ENCODE data around the gene CTSS. TPM values are rescaled to one million over a fixed set of nuclear protein-coding genes. Genes with fewer than 3 reads are reported as not detected.
A peak's percentile ranks its signal among the peaks of the same experiment; 100 is the strongest.

CTSS gene
- total RNA-seq, 2 experiments from 2014 or later = 83.1 to 83.5 TPM

DNA sequence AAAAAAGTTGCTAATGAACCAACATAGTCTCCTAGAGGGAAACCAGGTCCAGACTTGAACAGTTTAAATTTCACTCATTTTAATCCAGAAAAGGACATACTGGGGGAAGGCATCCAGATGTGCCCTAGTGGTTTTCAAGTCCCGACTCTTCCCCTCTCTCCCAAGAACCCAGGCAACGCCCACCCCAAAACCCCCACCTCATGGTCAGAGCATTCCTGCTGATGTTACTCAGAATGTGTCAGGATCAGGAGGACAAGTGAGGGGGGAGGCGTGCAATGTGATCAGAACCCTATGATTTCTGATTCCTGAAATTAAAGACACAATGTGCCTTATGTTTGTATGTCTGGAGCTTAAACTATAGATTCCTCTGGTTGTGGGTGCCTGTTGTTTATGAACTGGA is 44.1 kb upstream of the CTSS start:
- H3K36me3 Mint-ChIP-seq (ENCODE audit: low read depth) = peaks cover 6% of the 10 kb centered on the region
- Histone ChIP-seq H3K36me3 (ENCODE audit: insufficient read depth, low read length) (peaks cover 43% of the 10 kb centered on the region), H3K9me3 (ENCODE audit: control insufficient read depth in 1 of 2, insufficient read depth in 1 of 2, low read length in 2 of 2) (no peaks in the 10 kb centered on the region), H3K4me1 (ENCODE audit: insufficient read depth, low read length) (peaks cover 6% of the 10 kb centered on the region), H3K4me3 (ENCODE audit: low read length) (no peak overlapping the region), H3K27ac (ENCODE audit: low read depth in 1 of 2, low read length in 2 of 2) (no peak overlapping the region), H3K27me3 (ENCODE audit: control insufficient read depth in 1 of 2, insufficient read depth in 2 of 2, low read length in 2 of 2) (no peaks in the 10 kb centered on the region)
- DNase-seq = no peak
- H3K27ac Mint-ChIP-seq = no peak overlapping the region
- H3K4me1 Mint-ChIP-seq (ENCODE audit: low read depth) = peaks cover 23% of the 10 kb centered on the region
- no peak for ATAC-seq (ENCODE audit: poor library complexity)
- H3K9me3 Mint-ChIP-seq = no peaks in the 10 kb centered on the region
- ChIA-PET CTCF (no interaction called here), POLR2A (no interaction called here)
- H3K27me3 Mint-ChIP-seq = no peaks in the 10 kb centered on the region
- H3K4me3 Mint-ChIP-seq = no peak overlapping the region
- intact Hi-C loops (cut with DNase I, micrococcal nuclease) = loop anchor here in 1 of 2 experiments (10.0 kb wide), 1 partner anchor 135 kb away; no protein-coding TSS in a partner anchor
- TF ChIP-seq, protein P1, sequence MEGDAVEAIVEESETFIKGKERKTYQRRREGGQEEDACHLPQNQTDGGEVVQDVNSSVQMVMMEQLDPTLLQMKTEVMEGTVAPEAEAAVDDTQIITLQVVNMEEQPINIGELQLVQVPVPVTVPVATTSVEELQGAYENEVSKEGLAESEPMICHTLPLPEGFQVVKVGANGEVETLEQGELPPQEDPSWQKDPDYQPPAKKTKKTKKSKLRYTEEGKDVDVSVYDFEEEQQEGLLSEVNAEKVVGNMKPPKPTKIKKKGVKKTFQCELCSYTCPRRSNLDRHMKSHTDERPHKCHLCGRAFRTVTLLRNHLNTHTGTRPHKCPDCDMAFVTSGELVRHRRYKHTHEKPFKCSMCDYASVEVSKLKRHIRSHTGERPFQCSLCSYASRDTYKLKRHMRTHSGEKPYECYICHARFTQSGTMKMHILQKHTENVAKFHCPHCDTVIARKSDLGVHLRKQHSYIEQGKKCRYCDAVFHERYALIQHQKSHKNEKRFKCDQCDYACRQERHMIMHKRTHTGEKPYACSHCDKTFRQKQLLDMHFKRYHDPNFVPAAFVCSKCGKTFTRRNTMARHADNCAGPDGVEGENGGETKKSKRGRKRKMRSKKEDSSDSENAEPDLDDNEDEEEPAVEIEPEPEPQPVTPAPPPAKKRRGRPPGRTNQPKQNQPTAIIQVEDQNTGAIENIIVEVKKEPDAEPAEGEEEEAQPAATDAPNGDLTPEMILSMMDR (IDR thresholded peaks at IDR 0.05) = no peak

DNA sequence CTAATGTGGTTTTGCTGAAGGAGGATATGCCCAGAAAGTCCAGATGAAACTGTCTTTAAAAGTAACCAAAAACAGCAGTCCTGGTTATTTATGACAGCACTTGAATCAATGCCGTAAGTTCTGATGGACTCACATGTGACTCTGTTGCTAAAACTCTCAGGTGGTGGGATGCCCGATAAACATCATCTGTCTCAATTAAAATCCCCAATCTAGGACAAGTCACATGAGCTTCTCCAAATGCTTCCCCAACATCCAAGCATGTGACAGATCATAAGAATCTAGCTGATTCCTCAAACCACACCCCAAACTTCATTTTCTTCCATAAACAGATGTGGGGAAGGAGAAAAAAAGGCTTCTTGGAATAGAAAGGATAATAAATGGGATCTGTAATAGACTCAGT is 43.3 kb upstream of the CTSS start:
- intact Hi-C loops (cut with DNase I, micrococcal nuclease) = loop anchor here in 1 of 2 experiments (10.0 kb wide), 1 partner anchor 134 kb away; no protein-coding TSS in a partner anchor
- H3K4me1 Mint-ChIP-seq (ENCODE audit: low read depth) = peaks cover 23% of the 10 kb centered on the region
- H3K27ac Mint-ChIP-seq = no peak overlapping the region
- Histone ChIP-seq H3K27me3 (ENCODE audit: control insufficient read depth in 1 of 2, insufficient read depth in 2 of 2, low read length in 2 of 2) (no peaks in the 10 kb centered on the region), H3K4me3 (ENCODE audit: low read length) (no peak overlapping the region), H3K4me1 (ENCODE audit: insufficient read depth, low read length) (peaks cover 6% of the 10 kb centered on the region), H3K27ac (ENCODE audit: low read depth in 1 of 2, low read length in 2 of 2) (no peak overlapping the region), H3K36me3 (ENCODE audit: insufficient read depth, low read length) (peaks cover 37% of the 10 kb centered on the region), H3K9me3 (ENCODE audit: control insufficient read depth in 1 of 2, insufficient read depth in 1 of 2, low read length in 2 of 2) (no peaks in the 10 kb centered on the region)
- H3K9me3 Mint-ChIP-seq = no peaks in the 10 kb centered on the region
- TF ChIP-seq, protein P1 (IDR thresholded peaks at IDR 0.05) = no peak
- ChIA-PET CTCF (no interaction called here), POLR2A (no interaction called here)
- H3K36me3 Mint-ChIP-seq (ENCODE audit: low read depth) = peaks cover 12% of the 10 kb centered on the region
- no peaks in the 10 kb centered on the region for H3K27me3 Mint-ChIP-seq
- DNase-seq (no peak), ATAC-seq (ENCODE audit: poor library complexity) (no peak)
- no peak overlapping the region for H3K4me3 Mint-ChIP-seq

DNA sequence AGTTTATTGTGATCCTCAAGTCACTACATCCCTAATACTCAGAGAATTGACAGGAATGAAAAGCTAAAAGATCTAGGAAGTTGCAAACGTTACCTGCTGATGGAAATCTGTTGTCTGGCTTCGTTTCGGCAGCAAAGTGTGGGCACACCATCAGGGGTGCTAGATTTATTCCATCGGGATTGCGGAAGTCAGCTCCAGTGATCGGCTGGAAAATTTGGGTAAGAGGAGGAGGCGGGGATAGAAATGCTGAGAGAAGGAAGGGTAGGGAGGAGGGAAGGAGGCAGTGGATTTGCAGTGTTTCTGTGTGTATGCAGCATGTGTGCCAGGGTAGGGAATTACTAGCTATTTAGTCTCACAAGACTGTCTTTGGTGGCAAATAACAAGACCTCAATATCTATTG is 42.5 kb upstream of the CTSS start, which contains the start of gene CTSK:
CTSK (minus strand) TSS at position 140 of the 400 bp plus-strand sequence. CDS start 1,455 bp downstream, outside the sequence.
- TF ChIP-seq, protein P1 (IDR thresholded peaks at IDR 0.05) = no peak
- ChIA-PET CTCF (no interaction called here), POLR2A (interaction anchor here (1.1 kb wide), 1 partner anchor 198 kb away, joined by 4 read pairs; the partner anchor contains the start of gene MINDY1)
- ATAC-seq (ENCODE audit: poor library complexity) (no peak), DNase-seq (no peak)
- Mint-ChIP-seq H3K27ac (no peak within 1 kb of the TSS), H3K4me1 (ENCODE audit: low read depth) (peaks cover 23% of the 10 kb centered on the region), H3K4me3 (peak within 1 kb of the TSS; percentile 2), H3K27me3 (no peaks in the 10 kb centered on the region), H3K36me3 (ENCODE audit: low read depth) (peaks cover 19% of the 10 kb centered on the region), H3K9me3 (no peaks in the 10 kb centered on the region)
- Histone ChIP-seq H3K4me1 (ENCODE audit: insufficient read depth, low read length) (peaks cover 6% of the 10 kb centered on the region), H3K27ac (ENCODE audit: low read depth in 1 of 2, low read length in 2 of 2) (no peak within 1 kb of the TSS), H3K9me3 (ENCODE audit: control insufficient read depth in 1 of 2, insufficient read depth in 1 of 2, low read length in 2 of 2) (no peaks in the 10 kb centered on the region), H3K27me3 (ENCODE audit: control insufficient read depth in 1 of 2, insufficient read depth in 2 of 2, low read length in 2 of 2) (no peaks in the 10 kb centered on the region), H3K4me3 (ENCODE audit: low read length) (no peak within 1 kb of the TSS), H3K36me3 (ENCODE audit: insufficient read depth, low read length) (peaks cover 30% of the 10 kb centered on the region)
- intact Hi-C loops (cut with DNase I, micrococcal nuclease) = loop anchor here in 1 of 2 experiments (10.0 kb wide), 1 partner anchor 133 kb away; no protein-coding TSS in a partner anchor
